Mesothelial cell of epicardium (in vitro differentiated cells): ENCODE data around the gene FOXP1. TPM values are rescaled to one million over a fixed set of nuclear protein-coding genes. Genes with fewer than 3 reads are reported as not detected.
"Not testable (repeated sequence)": the region's sequence is repeated elsewhere in the genome, so short reads cannot be mapped to it uniquely, and the experiment has no call there.

Experiments
- DNase-seq, 2 experiments: peaks; one replicate each; pipeline ENCODE4 v3.0.0; 2021; ENCODE audit warnings: low spot score in 2 of 2; ENCODE audit not compliant: unreplicated experiment in 2 of 2
- H3K27ac Mint-ChIP-seq: 2 replicates; pipeline ENCODE4 v1.8.0; 2021; ENCODE audit warnings: mixed read lengths
- H3K27me3 Mint-ChIP-seq: 2 replicates; pipeline ENCODE4 v1.8.0; 2021; ENCODE audit warnings: low read depth, mixed read lengths
- H3K36me3 Mint-ChIP-seq: 2 replicates; pipeline ENCODE4 v1.8.0; 2021; ENCODE audit warnings: mixed read lengths
- H3K4me1 Mint-ChIP-seq: 2 replicates; pipeline ENCODE4 v1.8.0; 2021; ENCODE audit warnings: mixed read lengths
- H3K4me3 Mint-ChIP-seq: 2 replicates; pipeline ENCODE4 v1.8.0; 2021; ENCODE audit warnings: mild to moderate bottlenecking, moderate library complexity, mixed read lengths
- H3K9me3 Mint-ChIP-seq: 2 replicates; pipeline ENCODE4 v1.8.0; 2021; ENCODE audit warnings: mixed read lengths
- total RNA-seq: library from RNA; stranded (reverse); gene quantifications from 3 replicates; pipeline ENCODE4 v1.2.1, GENCODE V29; 2021
- TF ChIP-seq, protein P1 (sequence below): fragments of 200-600 bp; sonication (generic); IDR thresholded peaks from one replicate; pipeline ENCODE4 v1.5.0; 2021; ENCODE audit warnings: antibody characterized with exemption; ENCODE audit not compliant: unreplicated experiment

The FOXP1 gene
- total RNA-seq, 1 donor from 2014 or later: 187 TPM

DNA sequence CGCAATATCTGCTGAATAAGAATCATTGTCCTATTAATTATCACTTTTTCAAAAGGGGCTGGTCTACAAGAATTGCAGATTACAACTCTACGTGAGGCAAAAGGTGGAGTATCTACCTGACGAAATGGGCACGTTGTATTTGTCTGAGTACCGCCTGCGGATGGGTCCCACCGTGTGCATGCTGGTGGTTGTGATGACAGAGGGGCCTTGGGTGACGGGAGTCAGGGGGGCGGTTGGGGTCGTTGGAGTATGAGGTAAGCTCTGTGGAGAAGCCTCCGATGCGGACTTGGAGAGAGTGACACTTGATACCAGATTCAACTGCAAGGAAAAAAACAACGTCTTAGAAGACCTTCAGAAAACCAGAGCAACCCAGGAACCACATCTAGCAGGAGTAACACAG is 605.8 kb downstream of the FOXP1 start:
- no peak overlapping the region for H3K4me3 Mint-ChIP-seq
- peaks cover 35% of the 10 kb centered on the region for H3K36me3 Mint-ChIP-seq
- H3K4me1 Mint-ChIP-seq: peaks cover 40% of the 10 kb centered on the region
- H3K27ac Mint-ChIP-seq: peak overlapping the region; percentile 31
- no peaks in the 10 kb centered on the region for H3K27me3 Mint-ChIP-seq
- DNase-seq: no peak
- TF ChIP-seq, protein P1, sequence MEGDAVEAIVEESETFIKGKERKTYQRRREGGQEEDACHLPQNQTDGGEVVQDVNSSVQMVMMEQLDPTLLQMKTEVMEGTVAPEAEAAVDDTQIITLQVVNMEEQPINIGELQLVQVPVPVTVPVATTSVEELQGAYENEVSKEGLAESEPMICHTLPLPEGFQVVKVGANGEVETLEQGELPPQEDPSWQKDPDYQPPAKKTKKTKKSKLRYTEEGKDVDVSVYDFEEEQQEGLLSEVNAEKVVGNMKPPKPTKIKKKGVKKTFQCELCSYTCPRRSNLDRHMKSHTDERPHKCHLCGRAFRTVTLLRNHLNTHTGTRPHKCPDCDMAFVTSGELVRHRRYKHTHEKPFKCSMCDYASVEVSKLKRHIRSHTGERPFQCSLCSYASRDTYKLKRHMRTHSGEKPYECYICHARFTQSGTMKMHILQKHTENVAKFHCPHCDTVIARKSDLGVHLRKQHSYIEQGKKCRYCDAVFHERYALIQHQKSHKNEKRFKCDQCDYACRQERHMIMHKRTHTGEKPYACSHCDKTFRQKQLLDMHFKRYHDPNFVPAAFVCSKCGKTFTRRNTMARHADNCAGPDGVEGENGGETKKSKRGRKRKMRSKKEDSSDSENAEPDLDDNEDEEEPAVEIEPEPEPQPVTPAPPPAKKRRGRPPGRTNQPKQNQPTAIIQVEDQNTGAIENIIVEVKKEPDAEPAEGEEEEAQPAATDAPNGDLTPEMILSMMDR: no peak
- no peaks in the 10 kb centered on the region for H3K9me3 Mint-ChIP-seq

DNA sequence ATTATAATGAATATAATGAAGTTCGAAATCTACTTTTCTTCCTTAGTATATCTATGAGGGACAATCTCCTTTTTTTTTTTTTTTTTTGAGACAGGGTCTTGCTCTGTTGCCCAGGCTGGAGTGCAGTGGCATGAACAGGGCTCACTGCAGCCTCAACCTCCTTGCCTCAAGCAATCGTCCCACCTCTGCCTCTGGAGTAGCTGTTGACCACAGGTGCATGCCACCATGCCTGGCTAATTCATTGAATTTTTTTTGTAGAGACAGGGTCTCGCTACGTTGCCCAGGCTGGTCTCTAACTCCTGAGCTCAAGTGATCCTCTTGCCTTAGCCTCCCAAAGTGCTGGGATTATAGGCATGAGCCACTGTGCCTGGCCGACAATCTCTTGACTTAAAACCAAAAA is 607.5 kb downstream of the FOXP1 start:
- not testable (repeated sequence) for H3K27me3 Mint-ChIP-seq, DNase-seq, H3K4me3 Mint-ChIP-seq, H3K27ac Mint-ChIP-seq, H3K9me3 Mint-ChIP-seq
- Mint-ChIP-seq H3K36me3 (peaks cover 45% of the 10 kb centered on the region), H3K4me1 (peaks cover 32% of the 10 kb centered on the region)

DNA sequence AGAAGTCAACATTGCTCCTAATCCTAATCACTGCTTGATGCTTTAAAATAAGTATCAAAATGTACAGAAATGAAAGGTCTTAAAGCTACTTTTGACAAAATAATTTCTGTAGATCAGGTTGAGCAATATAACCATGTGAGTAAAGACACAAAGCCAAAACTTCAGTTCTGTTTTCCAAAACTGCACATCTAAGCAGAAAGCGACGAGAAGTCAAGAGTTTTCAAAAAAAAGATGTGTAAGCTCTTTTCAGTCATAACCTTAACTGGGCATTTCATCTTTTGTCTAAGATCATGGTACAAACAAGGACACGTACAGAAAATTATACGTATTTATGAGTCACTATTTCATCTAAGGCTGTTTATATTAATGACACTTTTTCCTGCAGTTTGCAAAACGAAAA is 608.8 kb downstream of the FOXP1 start:
- no peaks in the 10 kb centered on the region for H3K9me3 Mint-ChIP-seq
- TF ChIP-seq, protein P1: no peak
- H3K36me3 Mint-ChIP-seq: peaks cover 48% of the 10 kb centered on the region
- H3K27ac Mint-ChIP-seq: no peak overlapping the region
- no peak for DNase-seq
- peaks cover 30% of the 10 kb centered on the region for H3K4me1 Mint-ChIP-seq
- no peak overlapping the region for H3K4me3 Mint-ChIP-seq
- no peaks in the 10 kb centered on the region for H3K27me3 Mint-ChIP-seq

DNA sequence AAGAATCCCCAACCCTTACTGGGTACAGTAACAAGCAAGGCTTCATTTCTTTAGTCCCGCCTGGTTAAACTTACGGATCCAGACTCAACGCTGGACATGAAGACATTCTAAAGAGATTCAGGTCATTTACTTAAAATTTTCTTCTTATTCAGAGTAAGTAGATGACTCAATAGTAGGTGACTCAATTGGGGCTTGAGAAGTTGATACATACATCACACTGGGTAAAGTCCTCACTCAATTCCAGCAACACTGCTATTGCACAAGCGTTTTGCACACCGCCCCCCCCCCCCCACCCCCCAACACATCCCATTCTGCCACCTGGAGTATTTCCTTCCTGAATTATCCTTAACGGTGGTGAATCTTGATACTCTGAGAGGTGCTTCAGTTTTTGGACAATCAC is 610.0 kb downstream of the FOXP1 start:
- no peaks in the 10 kb centered on the region for H3K9me3 Mint-ChIP-seq
- H3K4me1 Mint-ChIP-seq: peaks cover 19% of the 10 kb centered on the region
- no peak for DNase-seq
- no peak overlapping the region for H3K4me3 Mint-ChIP-seq
- peaks cover 55% of the 10 kb centered on the region for H3K36me3 Mint-ChIP-seq
- H3K27me3 Mint-ChIP-seq: no peaks in the 10 kb centered on the region
- TF ChIP-seq, protein P1: no peak
- no peak overlapping the region for H3K27ac Mint-ChIP-seq

DNA sequence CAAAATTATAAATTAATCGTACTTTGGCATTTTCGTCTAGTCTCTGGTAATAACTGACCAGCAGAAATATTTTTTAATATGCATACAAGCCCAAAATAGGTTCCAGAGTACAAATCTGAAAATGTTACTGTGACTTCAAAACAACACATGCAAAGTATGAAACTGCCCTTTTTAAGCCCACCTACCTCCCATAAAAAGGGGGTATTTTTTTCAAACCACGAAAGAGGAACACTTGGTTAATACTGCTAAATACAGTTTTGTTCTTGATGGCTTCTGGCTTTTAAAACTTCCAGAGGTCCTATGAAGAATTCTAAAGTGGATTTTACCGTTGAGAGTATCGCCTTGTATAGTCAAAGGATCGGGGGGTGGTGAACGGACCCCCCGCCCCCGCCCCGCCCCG is 610.7 kb downstream of the FOXP1 start:
- peaks cover 18% of the 10 kb centered on the region for H3K4me1 Mint-ChIP-seq
- H3K27ac Mint-ChIP-seq: no peak overlapping the region
- no peak for DNase-seq
- peaks cover 53% of the 10 kb centered on the region for H3K36me3 Mint-ChIP-seq
- TF ChIP-seq, protein P1: no peak
- H3K9me3 Mint-ChIP-seq: no peaks in the 10 kb centered on the region
- no peak overlapping the region for H3K4me3 Mint-ChIP-seq
- no peaks in the 10 kb centered on the region for H3K27me3 Mint-ChIP-seq

DNA sequence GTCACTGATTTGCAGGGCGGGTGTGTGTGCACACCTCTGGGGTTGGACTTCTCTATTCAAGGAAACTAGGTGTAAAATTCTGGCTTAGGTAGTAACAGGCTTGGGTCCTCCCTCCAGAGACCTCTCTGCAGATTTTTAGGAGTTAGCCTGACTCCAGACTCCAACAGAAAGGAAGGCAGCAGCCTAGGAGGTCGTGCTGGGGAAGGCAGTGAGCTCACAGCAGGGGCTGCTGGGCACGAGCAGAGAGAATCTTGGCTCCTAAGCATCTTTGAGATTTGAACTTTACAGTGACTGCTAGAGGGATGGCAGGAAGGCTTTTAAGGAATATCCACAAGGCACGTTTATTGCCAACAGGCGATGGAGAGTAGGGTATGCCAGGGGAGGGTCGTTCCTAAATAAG is 612.6 kb downstream of the FOXP1 start:
- DNase-seq: no peak
- H3K27me3 Mint-ChIP-seq: no peaks in the 10 kb centered on the region
- peak overlapping the region; percentile 73 for H3K27ac Mint-ChIP-seq
- no peaks in the 10 kb centered on the region for H3K9me3 Mint-ChIP-seq
- TF ChIP-seq, protein P1: no peak
- H3K4me1 Mint-ChIP-seq: peaks cover 18% of the 10 kb centered on the region
- H3K4me3 Mint-ChIP-seq: no peak overlapping the region
- peaks cover 47% of the 10 kb centered on the region for H3K36me3 Mint-ChIP-seq
